OCI-LY1 (cell line): Measurements from ENCODE around the gene IVL.

Experiments used
- H2AFZ ChIP-seq: fragments of 200-600 bp; sonication (generic), shearing (Covaris generic); 2 replicates; pipeline ENCODE4 v1.6.0; 2014; ENCODE audit warnings: antibody characterized with exemption, mild to moderate bottlenecking, low read length
- H3F3A ChIP-seq: fragments of 200-600 bp; sonication (generic), shearing (Covaris generic); 2 replicates; pipeline ENCODE4 v1.6.0; 2014; ENCODE audit warnings: mild to moderate bottlenecking, antibody characterized with exemption, low read length, moderate library complexity; ENCODE audit not compliant: insufficient read depth
- H3K27ac ChIP-seq: fragments of 200-600 bp; sonication (generic); 2 replicates; pipeline ENCODE4 v1.5.1; 2014; ENCODE audit warnings: low read length, mixed run types, mild to moderate bottlenecking, low read depth; ENCODE audit not compliant: poor library complexity, severe bottlenecking
- H3K27me3 ChIP-seq: fragments of 200-600 bp; sonication (generic); 2 replicates; pipeline ENCODE4 v1.6.0; 2014; ENCODE audit warnings: antibody characterized with exemption, mild to moderate bottlenecking, low read length, moderate library complexity; ENCODE audit not compliant: insufficient read depth
- H3K36me3 ChIP-seq: fragments of 200-600 bp; sonication (generic); 2 replicates; pipeline ENCODE4 v1.6.1; 2014; ENCODE audit warnings: mild to moderate bottlenecking, antibody characterized with exemption, low read length, moderate library complexity, mixed read lengths; ENCODE audit not compliant: insufficient read depth
- H3K4me1 ChIP-seq: fragments of 200-600 bp; sonication (generic); 2 replicates; pipeline ENCODE4 v1.5.1; 2014; ENCODE audit warnings: mild to moderate bottlenecking, low read length, moderate library complexity; ENCODE audit not compliant: insufficient read depth, severe bottlenecking
- H3K4me2 ChIP-seq: fragments of 200-600 bp; sonication (generic), shearing (Covaris generic); 2 replicates; pipeline ENCODE4 v1.6.1; 2014; ENCODE audit warnings: low read length
- H3K4me3 ChIP-seq: fragments of 200-600 bp; sonication (generic); 2 replicates; pipeline ENCODE4 v1.5.1; 2014; ENCODE audit warnings: low read length, low read depth, mild to moderate bottlenecking, mixed read lengths; ENCODE audit not compliant: poor library complexity, severe bottlenecking
- H3K79me2 ChIP-seq: fragments of 200-600 bp; shearing (Covaris generic); 2 replicates; pipeline ENCODE4 v1.6.1; 2016; ENCODE audit warnings: mixed run types, low read length, mixed read lengths; ENCODE audit not compliant: insufficient read depth
- H3K9ac ChIP-seq: fragments of 200-600 bp; sonication (generic), shearing (Covaris generic); 2 replicates; pipeline ENCODE4 v1.6.1; 2014; ENCODE audit warnings: mild to moderate bottlenecking, low read length, mixed read lengths
- H3K9me2 ChIP-seq: fragments of 200-600 bp; sonication (generic), shearing (Covaris generic); 2 replicates; pipeline ENCODE4 v1.6.1; 2014; ENCODE audit warnings: low read depth, mild to moderate bottlenecking, low read length, mixed read lengths
- H3K9me3 ChIP-seq: fragments of 200-600 bp; shearing (Covaris generic); 2 replicates; pipeline ENCODE4 v1.6.1; 2014; ENCODE audit warnings: low read length, mixed read lengths
- H4K20me1 ChIP-seq: fragments of 200-600 bp; sonication (generic), shearing (Covaris generic); 2 replicates; pipeline ENCODE4 v1.6.0; 2016; ENCODE audit warnings: mild to moderate bottlenecking, low read length; ENCODE audit not compliant: insufficient read depth
- EZH2 ChIP-seq: fragments of 200-600 bp; sonication (generic), shearing (Covaris generic); IDR thresholded peaks from 2 replicates; pipeline ENCODE4 v1.8.0; 2017; ENCODE audit warnings: borderline replicate concordance, mixed run types, mild to moderate bottlenecking, antibody characterized with exemption, low read length, moderate library complexity, mixed read lengths
- TF ChIP-seq, protein P1 (sequence below): fragments of 200-600 bp; sonication (generic), shearing (Covaris generic); IDR thresholded peaks from 2 replicates; pipeline ENCODE4 v1.5.1; 2017; ENCODE audit warnings: mild to moderate bottlenecking, antibody characterized with exemption, low read length, moderate library complexity, mixed read lengths

The IVL gene

DNA sequence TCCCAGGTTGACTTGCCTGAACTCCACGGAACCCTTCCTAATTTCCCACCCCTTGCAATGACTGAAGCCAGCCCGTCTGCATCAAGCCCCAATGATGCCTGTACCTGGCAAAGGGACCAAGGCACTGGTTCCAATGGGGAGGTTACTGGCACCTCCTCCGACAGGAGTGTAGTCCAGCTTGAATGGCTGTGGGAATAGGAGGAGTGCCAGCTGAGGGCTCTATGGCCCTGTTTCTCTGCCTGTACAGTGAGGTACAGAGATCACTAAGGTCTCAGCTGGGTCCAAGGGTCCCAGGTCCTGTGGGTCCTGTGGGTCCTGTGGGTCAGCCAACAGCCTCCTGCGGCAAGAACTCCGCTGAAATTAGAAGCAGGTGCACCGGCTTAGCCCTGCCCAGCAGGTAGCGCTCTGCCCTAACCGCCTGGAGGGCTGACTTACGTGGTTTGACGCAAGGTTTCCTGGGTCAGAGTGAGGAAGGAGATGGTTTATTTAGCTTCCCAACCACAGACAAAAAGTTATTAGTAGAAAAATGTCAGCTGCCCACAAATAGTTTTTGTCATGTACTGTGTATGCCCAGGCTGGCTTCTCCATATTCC lies 52.2 kb downstream of the IVL start:
- no peak overlapping the region for H3K4me2 ChIP-seq
- H3F3A ChIP-seq: no peaks in the 10 kb centered on the region

More for the DNA sequence above, 52.2 kb downstream of the IVL start:
- Histone ChIP-seq H3K9me3 (no peaks in the 10 kb centered on the region), H3K9me2 (no peaks in the 10 kb centered on the region), H2AFZ (no peak overlapping the region), H3K4me1 (no peaks in the 10 kb centered on the region), H3K27me3 (no peaks in the 10 kb centered on the region), H4K20me1 (no peaks in the 10 kb centered on the region), H3K36me3 (no peaks in the 10 kb centered on the region), H3K27ac (no peak overlapping the region), H3K9ac (no peak overlapping the region), H3K4me3 (no peak overlapping the region), H3K79me2 (no peaks in the 10 kb centered on the region)
- TF ChIP-seq, protein P1, sequence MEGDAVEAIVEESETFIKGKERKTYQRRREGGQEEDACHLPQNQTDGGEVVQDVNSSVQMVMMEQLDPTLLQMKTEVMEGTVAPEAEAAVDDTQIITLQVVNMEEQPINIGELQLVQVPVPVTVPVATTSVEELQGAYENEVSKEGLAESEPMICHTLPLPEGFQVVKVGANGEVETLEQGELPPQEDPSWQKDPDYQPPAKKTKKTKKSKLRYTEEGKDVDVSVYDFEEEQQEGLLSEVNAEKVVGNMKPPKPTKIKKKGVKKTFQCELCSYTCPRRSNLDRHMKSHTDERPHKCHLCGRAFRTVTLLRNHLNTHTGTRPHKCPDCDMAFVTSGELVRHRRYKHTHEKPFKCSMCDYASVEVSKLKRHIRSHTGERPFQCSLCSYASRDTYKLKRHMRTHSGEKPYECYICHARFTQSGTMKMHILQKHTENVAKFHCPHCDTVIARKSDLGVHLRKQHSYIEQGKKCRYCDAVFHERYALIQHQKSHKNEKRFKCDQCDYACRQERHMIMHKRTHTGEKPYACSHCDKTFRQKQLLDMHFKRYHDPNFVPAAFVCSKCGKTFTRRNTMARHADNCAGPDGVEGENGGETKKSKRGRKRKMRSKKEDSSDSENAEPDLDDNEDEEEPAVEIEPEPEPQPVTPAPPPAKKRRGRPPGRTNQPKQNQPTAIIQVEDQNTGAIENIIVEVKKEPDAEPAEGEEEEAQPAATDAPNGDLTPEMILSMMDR: peak; percentile 50
- TF ChIP-seq EZH2: no peak
